NCI-H1105 (cell line): ENCODE data around the gene NOX5.

Experiments used
- DNase-seq: peaks from one replicate; lab custom pipeline; 2025; lab: John Stamatoyannopoulos, UW

NOX5 gene

GRCh38 chr15:69018951-69019350 is 4.5 kb downstream of the NOX5 start:
- DNase-seq = no peak

GRCh38 chr15:69021895-69022294 is 7.4 kb downstream of the NOX5 start:
- no peak for DNase-seq

DNA sequence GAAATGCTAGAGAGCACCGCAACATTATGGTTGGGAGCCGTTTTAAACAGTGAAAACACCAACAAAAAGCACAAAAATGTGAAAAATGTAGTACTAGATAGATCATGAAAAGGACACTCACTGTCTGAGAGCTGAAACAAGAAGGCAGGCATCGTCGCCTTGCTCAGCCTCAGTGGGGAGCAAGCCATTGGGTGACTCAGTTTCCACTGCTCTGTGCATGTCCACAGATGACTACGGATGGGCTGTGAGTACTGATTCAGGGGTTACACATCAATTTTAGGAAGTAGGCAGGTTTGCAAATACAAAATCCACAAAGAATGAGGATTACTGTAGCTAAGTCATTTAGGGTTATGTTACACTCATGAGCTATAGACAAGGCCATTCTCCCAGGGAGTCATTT is 10.8 kb downstream of the NOX5 start:
- no peak for DNase-seq

DNA sequence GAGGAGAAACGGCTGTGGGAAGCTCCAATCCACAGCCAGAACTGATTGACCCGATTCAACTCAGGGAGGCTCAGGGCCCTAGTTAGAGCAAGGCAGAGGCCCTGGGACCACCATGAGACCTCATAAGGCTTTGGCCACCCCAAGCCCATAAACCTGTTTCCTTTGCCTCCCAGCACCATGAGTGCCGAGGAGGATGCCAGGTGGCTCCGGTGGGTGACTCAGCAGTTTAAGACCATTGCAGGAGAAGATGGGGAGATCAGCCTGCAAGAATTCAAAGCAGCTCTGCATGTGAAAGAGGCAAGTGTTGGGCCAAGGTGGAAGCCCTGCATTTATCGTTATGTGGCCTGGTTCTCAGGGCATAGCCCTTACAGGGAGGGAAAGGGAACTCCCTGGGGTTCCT is 11.9 kb downstream of the NOX5 start:
- no peak for DNase-seq

GRCh38 chr15:69027976-69028518 is 13.6 kb downstream of the NOX5 start:
- no peak for DNase-seq

DNA sequence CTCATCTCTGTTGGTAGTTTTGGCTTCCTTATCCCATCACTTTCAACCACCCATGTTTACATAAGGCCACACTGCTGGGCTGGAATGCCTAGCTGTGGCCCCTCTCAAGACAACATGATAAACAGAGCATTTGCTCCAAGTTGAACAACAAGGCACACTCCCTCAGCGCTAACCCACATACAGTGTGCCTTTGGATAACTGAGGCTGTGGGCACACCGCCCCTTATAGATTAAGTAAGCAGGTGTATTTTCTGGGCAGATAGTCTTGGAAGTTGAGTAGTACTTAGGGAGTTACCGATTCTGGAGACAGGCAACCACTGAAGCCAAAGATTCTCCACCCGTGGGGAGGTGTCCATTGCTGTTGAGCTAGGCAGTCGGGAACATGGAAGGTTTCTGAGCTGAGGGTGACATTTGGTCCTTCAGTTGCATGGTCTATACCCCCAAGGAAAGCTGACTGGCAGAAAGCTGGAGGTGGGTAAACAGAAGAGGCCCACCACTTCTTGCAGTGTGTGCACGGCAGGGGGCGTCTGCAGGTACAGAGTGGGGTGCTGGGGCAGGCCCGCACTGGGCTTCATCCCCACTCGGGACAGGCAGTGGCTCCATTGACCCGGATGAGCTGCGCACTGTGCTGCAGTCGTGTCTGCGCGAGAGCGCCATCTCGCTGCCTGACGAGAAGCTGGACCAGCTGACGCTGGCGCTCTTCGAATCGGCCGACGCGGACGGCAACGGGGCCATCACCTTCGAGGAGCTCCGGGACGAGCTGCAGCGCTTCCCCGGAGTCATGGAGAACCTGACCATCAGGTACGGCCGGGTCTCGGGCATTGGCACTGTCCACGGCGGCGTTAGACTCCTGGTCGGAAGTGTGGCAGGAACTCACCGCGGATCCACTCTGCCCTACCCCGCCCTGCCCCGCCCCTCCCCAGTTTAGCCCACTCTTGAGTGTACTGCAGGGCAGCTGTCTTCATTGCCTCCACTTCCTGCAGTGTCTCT is 16.8 kb downstream of the NOX5 start:
- DNase-seq = no peak

DNA sequence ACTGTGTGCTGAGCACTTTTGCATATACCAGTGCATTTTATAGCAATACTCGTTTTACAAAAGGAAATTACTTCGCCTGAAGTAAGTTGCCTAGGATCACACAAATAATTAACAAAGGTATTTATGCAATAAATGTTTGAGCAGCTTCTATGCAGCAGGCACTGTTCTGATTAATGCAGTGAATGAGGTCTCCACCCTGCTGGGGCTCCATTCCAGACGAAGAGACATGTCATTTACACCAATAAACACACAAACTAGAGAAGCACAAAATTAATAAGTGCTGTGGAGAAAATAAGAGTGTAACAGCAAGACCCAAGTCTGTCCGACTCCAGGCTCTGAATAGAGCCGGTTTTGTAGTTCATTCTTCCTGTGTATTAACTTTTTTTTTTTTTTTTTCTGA is 17.5 kb downstream of the NOX5 start:
- no peak for DNase-seq

GRCh38 chr15:69032703-69033373 is 18.3 kb downstream of the NOX5 start:
- DNase-seq = no peak

- no peak for DNase-seq
These were observed 19.9 kb downstream of the NOX5 start for GRCh38 chr15:69034352-69034751.

- DNase-seq = no peak
These were observed 20.9 kb downstream of the NOX5 start for GRCh38 chr15:69035205-69035917.

- no peak for DNase-seq
These were observed 21.4 kb downstream of the NOX5 start for GRCh38 chr15:69035918-69036258.

DNA sequence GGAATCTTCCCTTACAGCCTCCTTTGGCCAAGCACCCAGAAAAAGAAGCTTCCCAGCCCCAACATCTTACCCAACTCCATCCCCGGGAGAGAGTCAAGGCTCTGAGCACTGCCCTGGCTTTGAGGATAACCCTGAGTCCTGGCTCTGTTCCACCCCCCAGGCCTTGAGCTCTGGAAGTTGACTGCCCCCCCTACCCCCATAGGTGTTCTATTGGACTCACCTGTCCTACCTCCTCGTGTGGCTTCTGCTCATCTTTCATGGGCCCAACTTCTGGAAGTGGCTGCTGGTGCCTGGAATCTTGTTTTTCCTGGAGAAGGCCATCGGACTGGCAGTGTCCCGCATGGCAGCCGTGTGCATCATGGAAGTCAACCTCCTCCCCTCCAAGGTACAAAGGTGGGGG is 22.3 kb downstream of the NOX5 start:
- DNase-seq = no peak

DNA sequence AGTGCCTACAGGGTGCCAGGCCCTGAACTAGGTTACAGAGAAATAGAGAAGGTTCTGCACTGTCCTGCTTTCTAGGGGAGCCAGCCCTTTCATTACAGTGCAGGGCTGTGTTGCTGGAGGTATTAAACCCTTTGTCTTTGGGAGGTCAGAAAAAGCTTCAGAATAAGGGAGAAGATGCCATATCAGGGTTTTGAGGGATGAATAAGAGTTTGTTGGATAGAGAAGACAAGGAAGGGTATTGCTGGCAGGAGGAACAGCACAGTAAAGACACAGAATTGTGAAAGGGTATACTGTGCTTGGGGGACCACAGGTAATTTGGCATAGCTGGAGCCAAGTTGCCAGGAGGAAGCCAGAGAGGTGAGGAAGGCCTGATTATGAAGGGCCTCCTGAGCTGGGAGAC is 23.0 kb downstream of the NOX5 start:
- no peak for DNase-seq

GRCh38 chr15:69037977-69038376 is 23.5 kb downstream of the NOX5 start:
- no peak for DNase-seq

- no peak for DNase-seq
These were observed 24.0 kb downstream of the NOX5 start for GRCh38 chr15:69038508-69038907.

DNA sequence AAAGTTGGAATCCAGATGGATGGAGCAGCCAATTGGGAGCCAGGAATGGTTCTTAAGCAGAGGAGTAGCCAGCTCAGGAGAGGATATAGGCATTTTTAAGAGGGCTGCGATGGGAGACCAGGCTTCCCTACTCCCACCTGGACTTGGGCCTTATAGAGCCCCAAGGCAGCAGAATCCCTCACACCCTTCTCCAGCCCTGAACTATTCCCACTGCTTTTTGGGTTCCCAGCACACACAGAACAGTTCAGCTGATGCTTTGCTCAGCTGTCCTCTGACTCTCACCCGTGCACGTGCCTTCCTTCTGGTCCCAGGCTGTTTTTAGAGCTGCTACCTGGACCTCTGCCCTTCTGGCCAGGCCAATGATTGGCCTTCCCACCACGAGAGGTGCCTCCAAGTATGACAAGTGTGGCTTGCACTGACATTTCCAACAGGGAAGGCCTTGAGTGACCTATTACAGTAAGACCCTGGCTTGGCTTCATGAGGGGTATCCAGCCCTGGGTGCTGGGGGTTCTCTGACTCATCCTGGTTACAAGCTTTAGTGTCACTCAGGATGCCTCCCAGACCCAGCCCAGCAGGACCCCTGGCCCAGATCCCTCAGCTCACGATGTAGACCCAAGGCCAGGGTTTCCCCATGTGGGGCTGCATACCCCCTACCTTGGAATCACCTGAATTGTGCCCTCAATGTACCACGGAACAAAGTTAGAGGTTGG is 25.2 kb downstream of the NOX5 start:
- DNase-seq = no peak

DNA sequence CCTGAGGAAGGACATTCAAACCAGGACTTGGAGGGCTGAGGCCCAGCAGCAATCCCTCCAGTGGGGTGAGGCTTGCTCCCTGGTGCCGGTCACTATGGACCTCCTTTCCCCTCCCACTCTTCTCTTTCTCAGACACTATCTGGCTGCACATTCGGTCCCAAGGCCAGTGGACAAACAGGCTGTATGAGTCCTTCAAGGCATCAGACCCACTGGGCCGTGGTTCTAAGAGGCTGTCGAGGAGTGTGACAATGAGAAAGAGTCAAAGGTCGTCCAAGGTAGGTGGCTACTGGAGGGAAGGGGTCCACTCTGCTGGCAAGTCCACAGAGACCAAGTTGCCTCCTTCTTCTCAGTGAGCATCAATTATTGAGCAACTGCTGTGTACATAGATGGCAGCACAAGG is 28.0 kb downstream of the NOX5 start:
- no peak for DNase-seq

DNA sequence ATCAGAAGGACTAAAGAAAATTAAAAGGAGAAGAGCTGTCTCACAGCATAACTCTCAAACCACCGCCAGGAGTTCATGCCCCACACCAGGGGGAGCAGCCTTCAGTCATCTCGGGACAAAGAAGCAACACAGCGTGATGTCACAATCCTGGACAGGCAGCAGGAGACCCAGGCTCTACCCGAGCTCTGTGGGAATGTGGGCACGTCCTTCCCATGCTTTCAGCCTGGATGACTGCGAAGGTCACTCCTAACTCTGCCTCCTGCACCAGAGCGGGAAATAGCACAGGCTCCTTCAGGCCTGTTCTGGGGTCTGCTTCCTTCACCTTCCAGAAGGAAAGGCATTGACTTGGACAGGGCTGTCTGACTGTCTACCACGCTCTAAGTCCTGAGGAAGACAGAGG is 31.3 kb downstream of the NOX5 start:
- DNase-seq = no peak

DNA sequence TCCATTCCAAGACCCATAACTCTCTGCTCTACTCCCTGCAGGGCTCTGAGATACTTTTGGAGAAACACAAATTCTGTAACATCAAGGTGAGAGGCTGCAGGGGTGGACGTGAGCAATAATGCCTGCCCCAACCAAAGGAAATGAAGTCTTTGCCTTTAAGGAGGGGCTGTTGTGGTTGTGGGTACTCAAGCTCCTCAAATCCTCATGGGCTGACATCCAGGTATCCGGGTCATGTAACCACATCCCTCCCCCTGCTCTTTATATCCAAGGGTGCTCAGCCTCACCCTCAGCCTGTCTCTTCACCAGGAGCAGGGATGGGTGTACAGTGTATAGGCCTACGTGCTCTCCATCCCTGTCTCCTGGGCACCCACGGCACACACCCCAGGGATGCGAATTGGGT is 32.3 kb downstream of the NOX5 start:
- no peak for DNase-seq

DNA sequence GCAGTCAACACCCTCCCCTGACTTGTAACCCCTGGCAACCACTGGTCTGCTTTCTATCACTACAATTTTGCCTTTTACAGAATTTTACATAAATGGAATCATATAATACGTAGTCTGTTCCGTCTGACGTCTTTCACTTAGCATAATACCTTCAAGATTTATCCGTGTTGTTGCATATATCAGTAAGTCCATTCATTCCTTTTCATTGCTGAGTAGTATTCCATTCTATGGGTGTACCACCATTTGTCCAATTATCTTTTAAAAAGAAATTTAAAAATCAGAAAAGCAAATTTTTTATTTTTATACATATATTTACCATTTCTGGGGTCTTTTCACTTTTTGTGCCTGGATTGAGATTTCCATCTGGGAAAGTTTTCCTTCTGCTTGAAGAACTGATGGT is 35.5 kb downstream of the NOX5 start:
- DNase-seq = no peak

GRCh38 chr15:69055251-69055650 is 40.8 kb downstream of the NOX5 start:
- no peak for DNase-seq

GRCh38 chr15:69056365-69056764 is 41.9 kb downstream of the NOX5 start:
- no peak for DNase-seq
